Measurements from ENCODE around the gene BEST2.

Gene BEST2

DNA sequence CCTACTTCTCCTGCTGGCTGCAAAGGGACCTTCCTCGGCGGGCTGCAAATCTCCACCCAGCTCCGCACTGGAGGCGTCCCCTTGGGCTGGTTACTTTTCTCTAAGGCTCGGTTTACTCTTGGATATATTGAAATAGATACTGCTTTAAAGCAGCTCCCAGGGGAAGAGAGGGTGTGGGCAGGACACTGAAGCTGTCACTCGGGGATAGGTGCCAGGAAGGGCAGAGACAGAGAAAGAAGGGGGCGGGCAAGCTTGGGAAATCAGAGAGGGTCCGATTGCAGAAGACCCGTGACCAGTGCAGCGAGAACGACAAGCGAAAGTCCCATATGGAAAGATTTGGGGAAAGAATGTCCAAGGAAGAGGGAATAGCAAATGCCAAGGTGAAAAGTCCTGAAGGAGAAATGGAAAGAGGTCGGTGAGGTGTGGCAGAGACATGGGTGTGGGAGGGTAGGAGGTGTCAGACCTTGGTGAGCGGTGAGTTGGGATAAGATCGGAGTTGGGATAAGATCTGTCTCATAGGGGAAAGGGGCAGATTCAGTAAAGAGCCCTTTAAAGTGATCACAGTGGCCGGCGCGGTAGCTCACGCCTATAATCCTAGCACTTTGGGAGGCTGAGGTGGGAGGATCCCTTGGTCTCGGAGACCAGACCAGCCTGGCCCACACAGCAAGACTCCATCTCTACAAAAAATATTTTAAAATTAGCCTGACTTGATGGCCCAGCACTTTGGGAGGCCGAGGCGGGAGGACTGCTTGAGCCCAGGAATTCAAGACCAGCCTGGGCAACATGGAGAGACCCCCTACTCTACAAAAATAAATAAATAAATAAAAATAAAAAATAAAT is 50.9 kb downstream of the BEST2 start:
- TF ChIP-seq, protein P1, sequence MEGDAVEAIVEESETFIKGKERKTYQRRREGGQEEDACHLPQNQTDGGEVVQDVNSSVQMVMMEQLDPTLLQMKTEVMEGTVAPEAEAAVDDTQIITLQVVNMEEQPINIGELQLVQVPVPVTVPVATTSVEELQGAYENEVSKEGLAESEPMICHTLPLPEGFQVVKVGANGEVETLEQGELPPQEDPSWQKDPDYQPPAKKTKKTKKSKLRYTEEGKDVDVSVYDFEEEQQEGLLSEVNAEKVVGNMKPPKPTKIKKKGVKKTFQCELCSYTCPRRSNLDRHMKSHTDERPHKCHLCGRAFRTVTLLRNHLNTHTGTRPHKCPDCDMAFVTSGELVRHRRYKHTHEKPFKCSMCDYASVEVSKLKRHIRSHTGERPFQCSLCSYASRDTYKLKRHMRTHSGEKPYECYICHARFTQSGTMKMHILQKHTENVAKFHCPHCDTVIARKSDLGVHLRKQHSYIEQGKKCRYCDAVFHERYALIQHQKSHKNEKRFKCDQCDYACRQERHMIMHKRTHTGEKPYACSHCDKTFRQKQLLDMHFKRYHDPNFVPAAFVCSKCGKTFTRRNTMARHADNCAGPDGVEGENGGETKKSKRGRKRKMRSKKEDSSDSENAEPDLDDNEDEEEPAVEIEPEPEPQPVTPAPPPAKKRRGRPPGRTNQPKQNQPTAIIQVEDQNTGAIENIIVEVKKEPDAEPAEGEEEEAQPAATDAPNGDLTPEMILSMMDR (IDR thresholded peaks at IDR 0.05): no peak

DNA sequence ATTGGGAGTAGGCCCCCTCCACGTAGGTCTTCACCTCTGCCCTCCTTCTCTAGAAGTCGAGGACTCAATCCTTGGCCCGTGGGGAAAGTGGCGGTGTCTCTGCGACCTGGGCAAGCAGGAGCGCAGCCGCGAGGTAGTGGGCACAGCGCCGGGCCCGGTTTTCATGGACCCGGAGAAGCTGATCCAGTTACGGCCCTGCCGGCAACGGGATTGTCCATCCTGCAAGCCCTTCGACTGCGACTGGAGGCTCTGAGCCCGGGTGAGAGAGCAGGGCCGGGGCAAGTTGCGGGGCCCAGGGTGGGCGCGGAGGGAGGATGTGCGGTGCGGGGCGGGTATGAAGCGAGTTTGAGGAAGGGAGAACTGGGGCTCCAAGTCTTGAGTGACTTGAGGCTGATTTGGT is 52.5 kb downstream of the BEST2 start:
- TF ChIP-seq, protein P1 (IDR thresholded peaks at IDR 0.05): no peak

DNA sequence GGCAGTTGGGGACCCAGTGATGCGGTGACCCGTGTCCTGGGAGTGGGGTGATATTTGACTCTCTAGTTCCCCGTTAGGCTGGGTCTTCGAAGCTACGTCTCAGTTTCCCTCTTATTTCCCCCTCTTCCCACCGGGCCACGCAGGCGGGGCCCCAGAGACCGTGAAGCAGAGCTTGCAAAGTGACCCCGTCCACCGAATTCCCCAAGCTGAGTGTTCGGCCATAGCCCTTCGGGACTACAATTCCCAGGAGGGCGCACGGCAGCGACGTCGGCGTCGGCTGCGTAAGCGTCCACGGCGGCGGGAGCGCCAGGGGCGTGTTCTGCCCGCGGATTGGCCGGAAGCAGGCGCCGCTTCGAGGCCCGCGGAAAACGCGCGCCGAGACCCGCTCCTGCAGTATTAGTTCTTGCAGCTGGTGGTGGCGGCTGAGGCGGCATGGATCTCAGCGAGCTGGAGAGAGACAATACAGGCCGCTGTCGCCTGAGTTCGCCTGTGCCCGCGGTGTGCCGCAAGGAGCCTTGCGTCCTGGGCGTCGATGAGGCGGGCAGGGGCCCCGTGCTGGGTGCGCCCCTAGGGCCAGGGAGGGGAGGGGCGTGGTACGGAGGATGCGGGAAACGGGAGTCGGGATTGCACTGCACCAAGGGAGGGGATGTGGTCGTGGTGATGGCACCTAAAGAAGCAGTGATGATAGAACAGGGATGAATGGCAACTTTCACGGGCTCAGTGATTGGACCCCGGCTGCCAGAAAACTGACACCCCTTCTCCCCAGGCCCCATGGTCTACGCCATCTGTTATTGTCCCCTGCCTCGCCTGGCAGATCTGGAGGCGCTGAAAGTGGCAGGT is 54.9 kb downstream of the BEST2 start, which contains the start of gene RNASEH2A:
Gene RNASEH2A (plus strand): TSS at position 343 of the 840 bp plus-strand sequence. CDS start 90 bp downstream, at position 433.
- TF ChIP-seq, protein P1 (IDR thresholded peaks at IDR 0.05): no peak
